K562 (cell line): ENCODE results near the gene CDC5L. TPM values are rescaled to one million over a fixed set of nuclear protein-coding genes. Genes with fewer than 3 reads are reported as not detected.

Experiments
- CBX1 ChIP-seq: sonication (generic); IDR thresholded peaks from 2 replicates; pipeline ENCODE4 v1.6.1; 2016; ENCODE audit warnings: antibody characterized with exemption, low read depth, mild to moderate bottlenecking
- FOXP1 ChIP-seq: sonication (generic); formaldehyde crosslinking; IDR thresholded peaks from 2 replicates; pipeline ENCODE4 v1.8.0; 2022; ENCODE audit warnings: mild to moderate bottlenecking, missing genetic modification reagents
- GATAD2A ChIP-seq: fragments of 450-650 bp; IDR thresholded peaks from 2 replicates; pipeline ENCODE4 v1.6.1; 2017
- GTF2B ChIP-seq: IDR thresholded peaks from 2 replicates; pipeline ENCODE4 v1.6.1; 2011; ENCODE audit not compliant: insufficient read length; ENCODE audit errors: extremely low read depth
- HDAC2 ChIP-seq: fragments of 450-650 bp; IDR thresholded peaks from 2 replicates; pipeline ENCODE4 v1.6.1; 2016; ENCODE audit warnings: mild to moderate bottlenecking
- HNRNPLL ChIP-seq: fragments of 200-400 bp; formaldehyde crosslinking; IDR thresholded peaks from 2 replicates; pipeline ENCODE4 v1.6.1; 2017; ENCODE audit warnings: low read length, low read depth, mild to moderate bottlenecking; ENCODE audit not compliant: poor library complexity, severe bottlenecking
- MECOM ChIP-seq: fragments of 250-450 bp; sonication (Bioruptor Pico); IDR thresholded peaks from 2 replicates; pipeline ENCODE4 v1.8.0; 2022; ENCODE audit warnings: inconsistent platforms
- MNT ChIP-seq, 2 experiments: fragments of 450-650 bp; conservative IDR thresholded peaks; 2 replicates each; pipeline ENCODE4 v1.6.1; 2017; ENCODE audit warnings: mild to moderate bottlenecking in 2 of 2, moderate library complexity in 2 of 2
- MYNN ChIP-seq, 2 experiments: sonication (generic); formaldehyde crosslinking in 1 of 2; IDR thresholded peaks; 2 replicates each; pipeline versions ENCODE4 v1.5.0 to v1.6.1; 2016 to 2020; ENCODE audit warnings: antibody characterized with exemption in 1 of 2, missing genetic modification reagents in 1 of 2
- PRPF4 ChIP-seq: fragments of 200-400 bp; formaldehyde crosslinking; IDR thresholded peaks from one replicate; pipeline ENCODE4 v1.6.1; 2017; ENCODE audit warnings: low read length, low read depth, mild to moderate bottlenecking; ENCODE audit not compliant: insufficient read depth, poor library complexity, severe bottlenecking
- RNF2 ChIP-seq: sonication (generic); IDR thresholded peaks from 2 replicates; pipeline ENCODE4 v1.6.1; 2016
- SNRNP70 ChIP-seq: fragments of 200-400 bp; formaldehyde crosslinking; optimal IDR thresholded peaks from 2 replicates; pipeline ENCODE3; 2017; ENCODE audit warnings: low read depth, low read length
- ZC3H4 ChIP-seq: sonication (generic); formaldehyde crosslinking; IDR thresholded peaks from 2 replicates; pipeline ENCODE4 v1.9.0; 2021; ENCODE audit warnings: missing genetic modification reagents, borderline replicate concordance
- ZNF384 ChIP-seq: IDR thresholded peaks from 2 replicates; pipeline ENCODE4 v1.6.1; 2012; ENCODE audit warnings: low read depth, low read length, improper control_type of control experiment
- ZNF407 ChIP-seq: fragments of 450-650 bp; IDR thresholded peaks from 2 replicates; pipeline ENCODE4 v1.6.1; 2016; ENCODE audit warnings: low read depth
- polyA plus RNA-seq, 8 experiments: library from polyadenylated mRNA; depleted of rRNA in 4 of 8; stranded (reverse) in 5 of 8; unstranded in 3 of 8; fragments of >200 nt; fragmentation: Nextera tagmentation in 2 of 8; fragmentation: Illumina TruSeq in 1 of 8; extraction: Ambion mirVana in 2 of 8; extraction: Trizol in 1 of 8; gene quantifications; 2 replicates each; pipeline versions ENCODE4 v1.2.1 to v1.2.3, GENCODE V29; 2011 to 2014; ENCODE audit warnings: inconsistent platforms in 1 of 8, missing spikeins in 1 of 8
- total RNA-seq, 7 experiments: library from RNA; depleted of rRNA in 6 of 7; stranded (reverse); fragments of >200 nt in 6 of 7; fragmentation: Illumina TruSeq in 2 of 7; extraction: Trizol in 2 of 7; gene quantifications; 2 replicates each; pipeline versions ENCODE4 v1.2.1 to v1.2.3, GENCODE V29; 2011 to 2021; ENCODE audit warnings: low replicate concordance in 1 of 7

Gene CDC5L
- total and polyA plus RNA-seq, 9 of the 15 experiments (the other 6 are each of a cell fraction or from before 2014, with no cell fraction given), result 22.3 to 44.2 (median 30.8) TPM

DNA sequence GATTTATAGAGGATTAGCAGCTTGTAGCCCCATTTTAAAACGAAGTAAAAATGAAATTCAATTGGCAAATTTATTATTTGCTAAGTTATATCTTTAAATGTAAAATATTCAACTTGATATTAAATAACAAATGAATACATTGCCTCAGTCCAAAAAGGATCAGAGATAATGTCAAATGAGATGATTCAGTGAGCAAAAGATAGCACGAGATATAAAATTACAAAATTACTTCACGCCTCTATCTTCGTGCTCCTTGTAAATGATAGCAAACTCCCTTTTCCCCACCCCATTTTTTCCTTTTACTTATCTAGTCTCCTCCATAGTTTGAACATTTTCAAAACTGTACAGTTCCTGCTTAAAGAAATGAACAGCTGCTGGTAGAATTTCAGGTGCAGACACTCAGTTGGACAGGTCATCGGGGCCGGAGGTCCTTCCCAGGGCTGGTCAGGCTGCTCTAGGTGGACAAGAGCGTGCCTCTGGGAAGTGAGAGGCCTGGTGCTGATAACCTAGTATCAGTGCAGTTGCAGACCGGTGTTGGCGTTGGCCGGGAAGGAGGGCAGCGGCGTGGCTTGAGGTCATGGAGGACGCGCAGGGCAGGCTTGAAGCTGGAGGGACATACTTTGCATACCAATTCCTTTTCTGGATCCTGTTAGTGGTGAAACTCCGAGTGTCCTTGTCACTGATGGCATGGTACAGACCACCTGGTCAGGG, 83.9 kb downstream of the CDC5L start (continued):
- TF ChIP-seq ZNF407, result no peak
- TF ChIP-seq HNRNPLL, result peak; percentile 42
- no peak for TF ChIP-seq GTF2B
- 0 out of 2 replicates have a peak, but pooled peaks have one; percentile 17 for TF ChIP-seq ZNF384
- TF ChIP-seq MYNN (IDR thresholded peaks at IDR 0.05), result peak; percentile 92
- TF ChIP-seq MYNN (CRISPR knock-in tag; IDR thresholded peaks at IDR 0.05), result no peak
- TF ChIP-seq ZC3H4 (CRISPR knock-in tag), result no peak
- no peak for TF ChIP-seq PRPF4
- peak; percentile 60 for TF ChIP-seq HDAC2
- peak; percentile 70; the same call in 1 of the 2 replicates for TF ChIP-seq GATAD2A
- peak; percentile 40; the same call in 1 of the 2 replicates for TF ChIP-seq RNF2
- TF ChIP-seq CBX1, result no peak
- no peak for TF ChIP-seq FOXP1 (CRISPR knock-in tag)
- no peak for TF ChIP-seq SNRNP70
- peak; percentile 85 for TF ChIP-seq MECOM
- TF ChIP-seq MNT (conservative IDR thresholded peaks at IDR 0.05), result peak; percentile 42 to 72
